H9 (cell line): ENCODE measurements around the gene DCC. TPM values are rescaled to one million over a fixed set of nuclear protein-coding genes. Genes with fewer than 3 reads are reported as not detected.

Experiments used
- DNase-seq: peaks from one replicate; pipeline ENCODE4 v3.0.0-alpha.2; 2017
- H2AFZ ChIP-seq: one replicate; pipeline ENCODE4 v1.6.1; 2013; ENCODE audit warnings: mild to moderate bottlenecking, low read length, control low read depth, moderate library complexity
- H2AK5ac ChIP-seq: 2 replicates; pipeline ENCODE4 v1.6.1; 2013; ENCODE audit warnings: low read length, control low read depth, mixed read lengths; ENCODE audit not compliant: insufficient read length
- H2BK120ac ChIP-seq: one replicate; pipeline ENCODE4 v1.6.1; 2013; ENCODE audit warnings: low read depth, mild to moderate bottlenecking, low read length, control low read depth, inconsistent platforms; ENCODE audit not compliant: poor library complexity, severe bottlenecking
- H2BK12ac ChIP-seq: 2 replicates; pipeline ENCODE4 v1.6.1; 2013; ENCODE audit warnings: low read length, control low read depth, mixed read lengths, low read depth; ENCODE audit not compliant: insufficient read length
- H2BK15ac ChIP-seq: 2 replicates; pipeline ENCODE4 v1.6.1; 2013; ENCODE audit warnings: low read depth, low read length, control low read depth
- H2BK20ac ChIP-seq: one replicate; pipeline ENCODE4 v1.6.1; 2013; ENCODE audit warnings: low read depth, mild to moderate bottlenecking, low read length, control low read depth, inconsistent platforms; ENCODE audit not compliant: poor library complexity, severe bottlenecking
- H2BK5ac ChIP-seq: 2 replicates; pipeline ENCODE4 v1.6.1; 2013; ENCODE audit warnings: low read length, control low read depth, mixed read lengths; ENCODE audit not compliant: insufficient read length
- H3K14ac ChIP-seq: 2 replicates; pipeline ENCODE4 v1.6.1; 2013; ENCODE audit warnings: low read length, control low read depth; ENCODE audit not compliant: insufficient read depth
- H3K18ac ChIP-seq: 2 replicates; pipeline ENCODE4 v1.6.1; 2013; ENCODE audit warnings: low read depth, mild to moderate bottlenecking, mixed read lengths, low read length, control low read depth; ENCODE audit not compliant: insufficient read length
- H3K23ac ChIP-seq: 2 replicates; pipeline ENCODE4 v1.6.1; 2013; ENCODE audit warnings: low read length, control low read depth, mixed read lengths, low read depth; ENCODE audit not compliant: insufficient read length
- H3K23me2 ChIP-seq: 2 replicates; pipeline ENCODE4 v1.6.1; 2013; ENCODE audit warnings: low read depth, mild to moderate bottlenecking, mixed read lengths, low read length, control low read depth; ENCODE audit not compliant: insufficient read length, poor library complexity, severe bottlenecking
- H3K27ac ChIP-seq: 2 replicates; pipeline ENCODE4 v1.5.1; 2013; ENCODE audit warnings: low read length, control low read depth, mixed read lengths, low read depth; ENCODE audit not compliant: insufficient read length
- H3K27me3 ChIP-seq: 2 replicates; pipeline ENCODE4 v1.6.1; 2013; ENCODE audit warnings: low read length, control low read depth, inconsistent platforms; ENCODE audit not compliant: insufficient read depth
- H3K4ac ChIP-seq: 2 replicates; pipeline ENCODE4 v1.6.1; 2013; ENCODE audit warnings: low read depth, mild to moderate bottlenecking, control low read depth, inconsistent platforms, low read length, moderate library complexity
- H3K4me1 ChIP-seq: 2 replicates; pipeline ENCODE4 v1.6.1; 2013; ENCODE audit warnings: low read length, control low read depth, inconsistent platforms; ENCODE audit not compliant: insufficient read depth
- H3K4me2 ChIP-seq: 2 replicates; pipeline ENCODE4 v1.6.1; 2013; ENCODE audit warnings: low read length, control low read depth, mixed read lengths; ENCODE audit not compliant: insufficient read length, insufficient read depth
- H3K56ac ChIP-seq: 2 replicates; pipeline ENCODE4 v1.6.1; 2013; ENCODE audit warnings: low read depth, mild to moderate bottlenecking, mixed read lengths, low read length, control low read depth; ENCODE audit not compliant: insufficient read length
- H3K79me1 ChIP-seq: 2 replicates; pipeline ENCODE4 v1.6.1; 2013; ENCODE audit warnings: low read depth, mild to moderate bottlenecking, moderate library complexity, low read length, control low read depth, inconsistent platforms; ENCODE audit not compliant: insufficient read depth, poor library complexity, severe bottlenecking
- H3K79me2 ChIP-seq: 2 replicates; pipeline ENCODE4 v1.6.1; 2013; ENCODE audit warnings: low read length, control low read depth, inconsistent platforms; ENCODE audit not compliant: insufficient read depth
- H3K9ac ChIP-seq: 2 replicates; pipeline ENCODE4 v1.6.1; 2013; ENCODE audit warnings: low read length, control low read depth, mixed read lengths; ENCODE audit not compliant: insufficient read length; ENCODE audit errors: extremely low read depth
- H3K9me3 ChIP-seq: one replicate; pipeline ENCODE4 v1.6.1; 2013; ENCODE audit warnings: low read depth, low read length, inconsistent platforms; ENCODE audit not compliant: control insufficient read depth
- H3T11ph ChIP-seq: one replicate; pipeline ENCODE4 v1.6.1; 2013; ENCODE audit warnings: mild to moderate bottlenecking, low read length, control low read depth, inconsistent platforms
- H4K20me1 ChIP-seq: one replicate; pipeline ENCODE4 v1.6.1; 2013; ENCODE audit not compliant: control insufficient read depth, insufficient read length, insufficient read depth
- H4K5ac ChIP-seq: 2 replicates; pipeline ENCODE4 v1.6.1; 2013; ENCODE audit warnings: low read depth, mild to moderate bottlenecking, mixed read lengths, low read length, control low read depth; ENCODE audit not compliant: insufficient read length
- H4K8ac ChIP-seq: replicated peaks from 2 replicates; pipeline ENCODE4 v1.6.1; 2013; ENCODE audit warnings: low read length, control low read depth, mixed read lengths, low read depth; ENCODE audit not compliant: insufficient read length
- H4K91ac ChIP-seq: 2 replicates; pipeline ENCODE4 v1.6.1; 2013; ENCODE audit warnings: low read depth, mild to moderate bottlenecking, moderate library complexity, mixed read lengths, low read length, control low read depth; ENCODE audit not compliant: insufficient read length
- H3K27ac Mint-ChIP-seq, 3 experiments: 2 replicates in 2 of 3; 3 replicates in 1 of 3; pipeline ENCODE4 v1.8.0; 2020 to 2021; ENCODE audit warnings: mixed read lengths in 3 of 3, mild to moderate bottlenecking in 1 of 3, moderate library complexity in 1 of 3
- H3K27me3 Mint-ChIP-seq: 2 replicates; pipeline ENCODE4 v1.8.0; 2021; ENCODE audit warnings: low read depth, mild to moderate bottlenecking, moderate library complexity, mixed read lengths
- H3K36me3 Mint-ChIP-seq, 3 experiments: 2 replicates in 2 of 3; 3 replicates in 1 of 3; pipeline ENCODE4 v1.8.0; 2020 to 2021; ENCODE audit warnings: low read depth in 3 of 3, mixed read lengths in 3 of 3; ENCODE audit not compliant: insufficient read depth in 1 of 3
- H3K4me1 Mint-ChIP-seq, 2 experiments: 2 replicates each; pipeline ENCODE4 v1.8.0; 2020; ENCODE audit warnings: mixed read lengths in 2 of 2
- H3K4me3 Mint-ChIP-seq, 2 experiments: 2 replicates in 1 of 2; 3 replicates in 1 of 2; pipeline ENCODE4 v1.8.0; 2020 to 2021; ENCODE audit warnings: mild to moderate bottlenecking in 2 of 2, mixed read lengths in 2 of 2, moderate library complexity in 1 of 2
- H3K9me3 Mint-ChIP-seq, 2 experiments: 2 replicates in 1 of 2; 3 replicates in 1 of 2; pipeline ENCODE4 v1.8.0; 2020; ENCODE audit warnings: mild to moderate bottlenecking in 2 of 2, mixed read lengths in 2 of 2, moderate library complexity in 1 of 2
- CTCF ChIP-seq: fragments of 200-600 bp; sonication (generic); conservative IDR thresholded peaks from 3 replicates; pipeline ENCODE4 v1.8.0; 2021; ENCODE audit warnings: antibody characterized with exemption, mild to moderate bottlenecking
- WGBS: extraction: QIAGEN DNeasy Blood & Tissue Kit; methylation state at CpG from one replicate; pipeline ENCODE4 v1.1.7; 2013; ENCODE audit warnings: missing lambda C conversion rate, low lambda C conversion rate, mixed read lengths; ENCODE audit not compliant: insufficient read length; ENCODE audit errors: extremely low coverage; 5-methylcytosine and 5-hydroxymethylcytosine counted together
- total RNA-seq: library from RNA; stranded (reverse); gene quantifications from 2 replicates; pipeline ENCODE4 v1.2.1, GENCODE V29; 2021

DCC gene
- total RNA-seq, 1 experiment from 2014 or later = 0.35 TPM

GRCh38 chr18:53457068-53457467, 1117.1 kb downstream of the DCC start:
- no peaks in the 10 kb centered on the region for H3K9me3 ChIP-seq
- no peak overlapping the region for H4K8ac ChIP-seq
- H3K23me2 ChIP-seq = no peaks in the 10 kb centered on the region
- H3K4me2 ChIP-seq = no peak overlapping the region
- Mint-ChIP-seq H3K4me3 (no peak overlapping the region), H3K27me3 (no peaks in the 10 kb centered on the region; the same call in 1 of the 2 replicates), H3K36me3 (peaks cover 2 to 5% (median 3%) of the 10 kb centered on the region in 3 experiments; a peak in 5 of 7 replicates), H3K27ac (no peak overlapping the region), H3K4me1 (peaks cover 17 to 24% of the 10 kb centered on the region in 2 experiments), H3K9me3 (peaks cover 0 to 2% of the 10 kb centered on the region in 2 experiments; a peak in 2 of 5 replicates)
- H3T11ph ChIP-seq = no peak overlapping the region
- no peak overlapping the region for H3K23ac ChIP-seq
- H3K27me3 ChIP-seq = no peaks in the 10 kb centered on the region
- no peak for DNase-seq
- H2BK15ac ChIP-seq = no peak overlapping the region
- H2BK12ac ChIP-seq = no peak overlapping the region
- H3K4ac ChIP-seq = no peak overlapping the region
- H2AK5ac ChIP-seq = no peak overlapping the region
- no peak overlapping the region for H2AFZ ChIP-seq
- no peak for TF ChIP-seq CTCF
- H4K20me1 ChIP-seq = no peaks in the 10 kb centered on the region
- H3K14ac ChIP-seq = no peak overlapping the region
- no peak overlapping the region for H2BK5ac ChIP-seq
- no peaks in the 10 kb centered on the region; the same call in 1 of the 2 replicates for H3K4me1 ChIP-seq
- H3K18ac ChIP-seq = no peak overlapping the region
- H3K9ac ChIP-seq = no peak overlapping the region
- H4K91ac ChIP-seq = no peak overlapping the region
- H2BK20ac ChIP-seq = no peak overlapping the region
- H3K56ac ChIP-seq = no peak overlapping the region
- H3K27ac ChIP-seq = no peak overlapping the region
- no peaks in the 10 kb centered on the region for H3K79me2 ChIP-seq
- no CpG with 5 or more reads among the region's 1 CpG for WGBS
- H4K5ac ChIP-seq = no peak overlapping the region
- H3K79me1 ChIP-seq = no peaks in the 10 kb centered on the region
- no peak overlapping the region for H2BK120ac ChIP-seq
